Calu3 (cell line): Measurements from ENCODE around the gene C1orf185. TPM values are rescaled to one million over a fixed set of nuclear protein-coding genes. Genes with fewer than 3 reads are reported as not detected.

Experiments
- BruUV-seq: library from RNA; stranded (reverse); fragments of 400-500 nt; replicated peaks from 2 replicates; lab custom pipeline; 2021; lab: Mats Ljungman, UMichigan
- CTCF ChIA-PET: fragments of 300-600 bp; sonication (Branson Sonifier 250); formaldehyde crosslinking; loops from one replicate; lab custom pipeline; 2022; ENCODE audit warnings: antibody characterized with exemption; lab: Charles Lee
- DNase-seq: peaks from one replicate; pipeline ENCODE4 v3.0.0; 2022
- H3K27ac Mint-ChIP-seq: one replicate; pipeline ENCODE4 v1.8.0; 2022; ENCODE audit warnings: mixed read lengths; ENCODE audit not compliant: unreplicated experiment
- H3K27me3 Mint-ChIP-seq: one replicate; pipeline ENCODE4 v1.8.0; 2022; ENCODE audit warnings: mixed read lengths; ENCODE audit not compliant: unreplicated experiment
- H3K36me3 Mint-ChIP-seq: one replicate; pipeline ENCODE4 v1.8.0; 2022; ENCODE audit warnings: mild to moderate bottlenecking, moderate library complexity, mixed read lengths; ENCODE audit not compliant: insufficient read depth, unreplicated experiment
- H3K4me1 Mint-ChIP-seq: one replicate; pipeline ENCODE4 v1.8.0; 2022; ENCODE audit warnings: mild to moderate bottlenecking, low read depth, mixed read lengths; ENCODE audit not compliant: unreplicated experiment
- H3K4me3 Mint-ChIP-seq: one replicate; pipeline ENCODE4 v1.8.0; 2022; ENCODE audit warnings: mild to moderate bottlenecking, low read depth, moderate library complexity, mixed read lengths; ENCODE audit not compliant: unreplicated experiment
- H3K9me3 Mint-ChIP-seq: one replicate; pipeline ENCODE4 v1.8.0; 2022; ENCODE audit warnings: low read depth, mixed read lengths; ENCODE audit not compliant: unreplicated experiment
- CTCF ChIP-seq: fragments of 200-600 bp; IDR thresholded peaks from one replicate; pipeline ENCODE4 v1.8.0; 2022; ENCODE audit warnings: antibody characterized with exemption; ENCODE audit not compliant: unreplicated experiment
- intact Hi-C: fragments of 100-400 bp; cut with micrococcal nuclease; formaldehyde crosslinking; loops from one replicate; pipeline ENCODE4 v1.10.0; 2022; ENCODE audit not compliant: unreplicated experiment
- total RNA-seq: library from RNA; stranded (reverse); gene quantifications from 2 replicates; pipeline ENCODE4 v1.2.3, GENCODE V29; 2022

The C1orf185 gene
- total RNA-seq, 1 experiment from 2014 or later = not detected

- no peak overlapping the region for H3K4me3 Mint-ChIP-seq
- H3K27ac Mint-ChIP-seq = no peak overlapping the region
- TF ChIP-seq CTCF = no peak
- no peaks in the 10 kb centered on the region for H3K9me3 Mint-ChIP-seq
- no peaks in the 10 kb centered on the region for H3K27me3 Mint-ChIP-seq
- BruUV-seq = no TSS peak
- no peak for DNase-seq
- H3K36me3 Mint-ChIP-seq = no peaks in the 10 kb centered on the region
- no peaks in the 10 kb centered on the region for H3K4me1 Mint-ChIP-seq
- intact Hi-C loops = no loop called here
- CTCF ChIA-PET = interaction anchor here (0.6 to 0.8 kb wide), 2 partner anchors 24 to 62 kb away, joined by 3 read pairs; no protein-coding TSS in a partner anchor
Observed at GRCh38 chr1:51168266-51168845, 66.3 kb downstream of the C1orf185 start.

- TF ChIP-seq CTCF = no peak
- Mint-ChIP-seq H3K4me3 (no peak overlapping the region), H3K27me3 (no peaks in the 10 kb centered on the region), H3K9me3 (no peaks in the 10 kb centered on the region), H3K36me3 (no peaks in the 10 kb centered on the region), H3K4me1 (no peaks in the 10 kb centered on the region), H3K27ac (no peak overlapping the region)
- BruUV-seq = no TSS peak
- intact Hi-C loops = no loop called here
- CTCF ChIA-PET = interaction anchor here (0.6 kb wide), 1 partner anchor 62 kb away, joined by 3 read pairs; no protein-coding TSS in a partner anchor
- DNase-seq = no peak
Observed at GRCh38 chr1:51168936-51169335, 66.9 kb downstream of the C1orf185 start.

- Mint-ChIP-seq H3K4me3 (no peak overlapping the region), H3K27me3 (no peaks in the 10 kb centered on the region), H3K4me1 (peaks cover 6% of the 10 kb centered on the region), H3K9me3 (no peaks in the 10 kb centered on the region), H3K36me3 (no peaks in the 10 kb centered on the region), H3K27ac (no peak overlapping the region)
- intact Hi-C loops = no loop called here
- CTCF ChIA-PET = interaction anchor here (0.6 to 0.7 kb wide), 2 partner anchors 20 to 902 kb away, joined by 3 to 5 read pairs; no protein-coding TSS in a partner anchor
- no peak for DNase-seq
- no TSS peak for BruUV-seq
- TF ChIP-seq CTCF = no peak
Observed at GRCh38 chr1:51170342-51170741, 68.3 kb downstream of the C1orf185 start.

GRCh38 chr1:51172811-51173210, 70.8 kb downstream of the C1orf185 start:
- CTCF ChIA-PET = no interaction called here
- no peak overlapping the region for H3K27ac Mint-ChIP-seq
- BruUV-seq = no TSS peak
- peaks cover 7% of the 10 kb centered on the region for H3K4me1 Mint-ChIP-seq
- no peak for DNase-seq
- intact Hi-C loops = no loop called here
- no peaks in the 10 kb centered on the region for H3K9me3 Mint-ChIP-seq
- H3K27me3 Mint-ChIP-seq = no peaks in the 10 kb centered on the region
- H3K36me3 Mint-ChIP-seq = no peaks in the 10 kb centered on the region
- TF ChIP-seq CTCF = no peak
- no peak overlapping the region for H3K4me3 Mint-ChIP-seq
